GM12892 (cell line): ENCODE data around the gene KCNK4.

ENCODE experiments used
- DNase-seq: peaks from one replicate; pipeline ENCODE4 v3.0.0; 2011; ENCODE audit not compliant: insufficient read length
- FAIRE-seq: peaks from 2 replicates; lab custom pipeline; 2011; peaks lifted over from hg19 to GRCh38; lab: Jason Lieb, UNC
- POLR2A ChIP-seq: IDR thresholded peaks from 2 replicates; pipeline ENCODE4 v1.6.1; 2011; ENCODE audit warnings: low read depth, low read length, control low read depth
- POLR2AphosphoS5 ChIP-seq: IDR thresholded peaks from 2 replicates; pipeline ENCODE4 v1.6.1; 2011; ENCODE audit warnings: low read depth, low read length, control low read depth
- TAF1 ChIP-seq: IDR thresholded peaks from 2 replicates; pipeline ENCODE4 v1.6.1; 2011; ENCODE audit warnings: low read depth, mild to moderate bottlenecking, control low read depth, low read length, borderline replicate concordance

KCNK4 gene

GRCh38 chr11:64289002-64289564, 2.0 kb upstream of the KCNK4 start:
- no peak for FAIRE-seq
- no peak for TF ChIP-seq POLR2AphosphoS5
- TF ChIP-seq TAF1 = no peak
- TF ChIP-seq POLR2A = no peak
- no peak for DNase-seq

DNA sequence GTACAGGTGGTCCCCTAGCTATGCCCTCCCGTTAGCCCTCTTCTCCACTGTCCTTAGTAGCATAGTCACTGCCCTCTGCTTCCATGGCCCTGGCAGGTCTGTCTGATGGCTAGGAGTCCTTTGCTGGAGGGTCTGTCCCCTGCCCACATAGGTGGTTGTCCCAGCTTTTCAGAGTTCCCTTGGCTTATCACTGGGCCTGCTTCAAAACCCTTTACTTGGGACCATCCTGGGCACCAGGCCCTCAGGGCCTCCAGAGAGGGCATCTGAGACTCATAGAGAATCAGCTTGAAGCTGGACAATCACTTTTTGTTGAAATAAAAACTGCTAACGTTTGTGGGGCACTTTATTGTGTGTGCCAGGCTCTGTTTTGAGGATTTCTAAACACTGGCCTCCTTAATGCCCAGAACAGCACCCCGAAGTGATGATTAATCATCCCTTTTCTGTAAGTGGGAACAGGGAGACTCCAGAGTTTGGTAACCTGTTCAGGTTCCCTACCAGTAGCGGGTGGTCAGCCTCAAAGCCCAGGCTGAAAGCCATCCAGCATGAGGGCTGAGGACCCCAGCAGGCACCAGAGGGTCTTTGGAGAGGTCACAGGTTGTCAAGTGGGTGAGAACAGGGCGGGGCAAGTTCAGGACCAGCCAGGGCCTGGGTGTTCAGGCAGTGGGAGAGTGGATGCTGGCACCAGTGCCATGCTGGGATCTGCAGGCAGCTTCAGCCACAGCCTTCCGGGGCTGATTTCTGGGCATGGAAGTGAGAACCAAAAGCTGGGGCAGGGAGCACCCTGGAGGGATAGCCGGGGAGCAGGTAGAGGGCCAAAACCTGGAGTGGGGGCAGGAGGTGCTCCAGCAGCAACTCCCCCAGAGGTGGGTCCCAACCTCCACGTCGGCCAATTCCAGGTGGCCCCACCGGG, 495 bp upstream of the KCNK4 start:
- FAIRE-seq (no peak), DNase-seq (no peak)
- TF ChIP-seq POLR2AphosphoS5 = no peak
- no peak for TF ChIP-seq POLR2A
- TF ChIP-seq TAF1 = no peak

GRCh38 chr11:64291752-64292459, 804 bp downstream of the KCNK4 start:
- DNase-seq (no peak), FAIRE-seq (no peak)
- TF ChIP-seq POLR2AphosphoS5 = no peak
- TF ChIP-seq POLR2A = no peak
- no peak for TF ChIP-seq TAF1

DNA sequence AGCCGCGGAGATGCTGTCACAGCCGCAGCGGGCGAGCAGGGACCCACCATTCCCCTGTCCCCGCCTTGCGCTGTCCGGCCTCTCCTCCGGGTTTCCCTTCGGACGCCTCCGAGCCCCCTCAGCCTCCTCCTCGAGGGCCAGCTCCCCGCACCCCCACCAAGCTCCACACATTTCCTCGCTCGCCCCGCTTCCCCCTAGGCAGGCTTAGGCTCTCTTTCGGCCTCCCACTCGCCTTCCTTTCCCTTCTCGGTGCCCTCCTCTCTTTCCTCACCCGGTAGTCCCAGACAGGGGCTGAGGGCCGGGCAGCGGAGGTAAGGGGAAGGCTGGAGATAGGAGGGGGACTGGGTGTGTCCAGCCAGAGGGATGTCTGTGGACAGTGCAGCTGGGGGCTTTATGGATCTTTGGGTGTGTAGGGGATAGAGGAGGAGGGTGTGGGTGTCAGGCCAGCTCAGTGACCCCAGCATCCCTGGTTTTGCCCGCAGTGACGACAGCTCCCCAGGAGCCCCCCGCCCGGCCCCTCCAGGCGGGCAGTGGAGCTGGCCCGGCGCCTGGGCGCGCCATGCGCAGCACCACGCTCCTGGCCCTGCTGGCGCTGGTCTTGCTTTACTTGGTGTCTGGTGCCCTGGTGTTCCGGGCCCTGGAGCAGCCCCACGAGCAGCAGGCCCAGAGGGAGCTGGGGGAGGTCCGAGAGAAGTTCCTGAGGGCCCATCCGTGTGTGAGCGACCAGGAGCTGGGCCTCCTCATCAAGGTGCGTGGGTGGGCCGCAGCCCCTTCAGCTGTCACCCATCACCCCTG, 1.6 kb downstream of the KCNK4 start:
- TF ChIP-seq TAF1 (no peak), POLR2AphosphoS5 (no peak), POLR2A (no peak)
- DNase-seq (no peak), FAIRE-seq (no peak)

DNA sequence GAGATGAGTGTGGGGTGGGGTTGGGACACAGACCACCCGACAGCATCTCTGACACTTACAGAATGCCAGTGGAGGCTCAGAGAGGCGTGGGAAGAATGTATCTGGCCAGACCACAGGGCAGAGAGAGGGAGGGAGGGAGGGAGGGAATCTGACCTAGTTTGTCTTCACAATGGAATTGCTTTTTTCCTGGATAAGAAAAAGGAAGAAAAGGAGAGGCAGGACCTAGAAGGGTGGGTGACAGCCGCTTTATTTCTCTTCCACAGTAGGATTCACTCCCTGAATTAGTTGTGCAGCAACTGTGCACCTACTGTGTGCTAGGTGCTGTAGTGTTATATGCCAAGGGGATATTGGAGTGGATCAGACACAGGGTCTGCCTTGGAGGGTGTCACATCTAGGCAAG, 3.7 kb downstream of the KCNK4 start:
- TF ChIP-seq POLR2AphosphoS5 (no peak), POLR2A (no peak), TAF1 (no peak)
- FAIRE-seq (no peak), DNase-seq (no peak)

GRCh38 chr11:64295760-64296159, 4.7 kb downstream of the KCNK4 start:
- DNase-seq = no peak
- no peak for FAIRE-seq
- no peak for TF ChIP-seq POLR2A
- no peak for TF ChIP-seq POLR2AphosphoS5
- TF ChIP-seq TAF1 = no peak

GRCh38 chr11:64296236-64296635, 5.1 kb downstream of the KCNK4 start:
- DNase-seq (no peak), FAIRE-seq (no peak)
- TF ChIP-seq POLR2A (no peak), POLR2AphosphoS5 (no peak), TAF1 (no peak)

DNA sequence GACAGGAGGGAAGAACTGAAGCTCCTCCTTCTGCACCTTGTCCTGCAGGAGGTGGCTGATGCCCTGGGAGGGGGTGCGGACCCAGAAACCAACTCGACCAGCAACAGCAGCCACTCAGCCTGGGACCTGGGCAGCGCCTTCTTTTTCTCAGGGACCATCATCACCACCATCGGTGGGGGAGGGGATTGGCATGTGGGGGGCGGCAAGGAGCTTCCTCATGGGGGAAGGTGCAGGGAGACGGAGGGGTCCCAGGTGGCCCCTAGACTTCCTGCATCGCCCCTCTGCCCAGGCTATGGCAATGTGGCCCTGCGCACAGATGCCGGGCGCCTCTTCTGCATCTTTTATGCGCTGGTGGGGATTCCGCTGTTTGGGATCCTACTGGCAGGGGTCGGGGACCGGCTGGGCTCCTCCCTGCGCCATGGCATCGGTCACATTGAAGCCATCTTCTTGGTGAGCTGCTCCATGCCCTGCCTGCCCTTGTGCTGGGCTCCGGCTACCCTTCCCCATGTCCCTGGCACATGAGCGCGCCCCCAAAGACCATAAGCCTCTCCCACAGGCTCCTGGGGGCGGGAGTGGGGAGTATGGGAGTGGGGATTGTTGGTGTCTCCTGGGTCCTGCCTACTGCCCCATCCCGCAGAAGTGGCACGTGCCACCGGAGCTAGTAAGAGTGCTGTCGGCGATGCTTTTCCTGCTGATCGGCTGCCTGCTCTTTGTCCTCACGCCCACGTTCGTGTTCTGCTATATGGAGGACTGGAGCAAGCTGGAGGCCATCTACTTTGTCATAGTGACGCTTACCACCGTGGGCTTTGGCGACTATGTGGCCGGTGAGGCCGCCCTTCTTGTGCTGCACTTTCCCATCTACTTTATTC, 6.0 kb downstream of the KCNK4 start:
- DNase-seq (no peak), FAIRE-seq (no peak)
- TF ChIP-seq POLR2A (no peak), TAF1 (no peak), POLR2AphosphoS5 (no peak)

DNA sequence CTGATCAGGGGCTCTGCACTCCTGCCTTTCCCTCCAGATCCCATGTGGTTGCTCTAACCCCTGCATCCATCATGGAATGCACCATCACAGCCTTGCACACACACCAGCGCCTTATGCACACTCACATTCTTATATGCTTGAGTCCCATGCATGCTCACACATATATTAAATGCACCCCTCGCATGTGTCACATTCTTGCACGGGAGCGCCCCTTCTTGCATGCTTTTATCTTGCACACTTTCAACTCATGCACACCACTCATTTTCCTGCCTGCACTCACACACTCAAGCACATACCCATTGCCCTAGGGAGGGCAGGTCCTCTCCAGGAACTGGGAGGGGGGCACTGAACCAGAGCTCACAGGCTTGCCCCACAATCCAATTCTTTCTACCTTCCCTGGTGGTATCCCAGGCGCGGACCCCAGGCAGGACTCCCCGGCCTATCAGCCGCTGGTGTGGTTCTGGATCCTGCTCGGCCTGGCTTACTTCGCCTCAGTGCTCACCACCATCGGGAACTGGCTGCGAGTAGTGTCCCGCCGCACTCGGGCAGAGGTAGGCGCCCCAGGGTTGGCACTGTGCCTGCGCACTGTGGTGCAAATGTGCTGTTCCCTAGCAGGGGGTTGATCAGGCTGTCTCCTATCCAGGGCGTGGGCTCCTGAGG, 6.7 kb downstream of the KCNK4 start:
- TF ChIP-seq POLR2AphosphoS5 (no peak), TAF1 (no peak), POLR2A (no peak)
- DNase-seq (no peak), FAIRE-seq (no peak)

DNA sequence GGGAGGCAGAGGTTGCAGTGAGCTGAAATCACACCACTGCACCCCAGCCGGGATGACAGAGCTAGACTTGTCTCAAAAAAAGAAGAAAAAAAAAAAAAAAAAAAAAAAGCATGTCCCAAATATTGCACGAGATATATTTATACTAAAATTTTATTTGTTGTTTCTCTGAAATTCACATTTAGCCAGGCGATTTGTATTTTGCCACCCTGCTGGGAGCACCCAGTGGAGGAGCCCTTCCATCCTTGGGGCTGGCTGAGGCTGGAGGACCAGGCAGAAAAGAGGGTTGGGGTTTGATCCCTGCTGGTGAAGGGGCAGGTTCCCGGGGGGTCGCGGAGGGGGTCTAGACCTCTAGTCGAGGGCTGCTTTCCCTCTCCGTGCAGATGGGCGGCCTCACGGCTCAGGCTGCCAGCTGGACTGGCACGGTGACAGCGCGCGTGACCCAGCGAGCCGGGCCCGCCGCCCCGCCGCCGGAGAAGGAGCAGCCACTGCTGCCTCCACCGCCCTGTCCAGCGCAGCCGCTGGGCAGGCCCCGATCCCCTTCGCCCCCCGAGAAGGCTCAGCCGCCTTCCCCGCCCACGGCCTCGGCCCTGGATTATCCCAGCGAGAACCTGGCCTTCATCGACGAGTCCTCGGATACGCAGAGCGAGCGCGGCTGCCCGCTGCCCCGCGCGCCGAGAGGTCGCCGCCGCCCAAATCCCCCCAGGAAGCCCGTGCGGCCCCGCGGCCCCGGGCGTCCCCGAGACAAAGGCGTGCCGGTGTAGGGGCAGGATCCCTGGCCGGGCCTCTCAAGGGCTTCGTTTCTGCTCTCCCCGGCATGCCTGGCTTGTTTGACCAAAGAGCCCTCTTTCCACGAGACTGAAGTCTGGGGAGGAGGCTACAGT, 8.1 kb downstream of the KCNK4 start:
- no peak for TF ChIP-seq POLR2A
- FAIRE-seq (no peak), DNase-seq (no peak)
